ENCODE measurements around the gene SAT2.
"Not testable (repeated sequence)": the region's sequence is repeated elsewhere in the genome, so short reads cannot be mapped to it uniquely, and the experiment has no call there.

SAT2 gene

DNA sequence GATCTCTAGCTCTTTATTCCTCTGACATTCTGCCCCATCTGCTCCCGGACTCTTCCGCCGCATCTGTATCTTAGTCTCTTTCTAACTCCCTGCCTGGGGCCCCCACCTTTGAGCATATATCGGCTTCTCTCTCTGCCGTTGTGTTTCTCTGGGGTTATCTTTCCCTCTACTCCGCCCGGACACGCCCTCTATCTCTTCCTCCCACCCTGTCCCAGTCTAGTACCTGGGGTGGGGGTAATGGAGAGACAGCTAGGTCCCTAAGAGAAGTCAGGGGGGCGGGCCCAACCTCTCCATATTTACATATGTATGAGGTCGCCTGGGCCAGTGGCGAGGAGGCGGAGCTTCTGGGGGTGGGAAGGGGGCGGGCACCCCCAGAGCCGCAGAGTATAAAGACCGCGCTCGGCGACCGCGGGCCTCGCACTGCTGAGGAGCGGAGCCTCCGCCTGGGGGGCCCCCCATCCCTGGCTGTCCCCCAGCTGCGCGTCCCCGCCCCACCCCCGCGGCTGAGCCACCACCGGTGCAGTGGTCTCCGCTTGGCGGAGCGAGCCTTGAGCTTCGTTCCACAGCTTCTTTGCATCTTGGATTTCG is 23.0 kb upstream of the SAT2 start, which contains the start of gene ATP1B2:
Gene ATP1B2 (plus strand): TSS at position 418 of the 588 bp plus-strand sequence. CDS start 593 bp downstream, outside the sequence.
- Histone ChIP-seq H3K27ac (peak within 1 kb of the TSS in 1 of 2 donors; percentile 62), H3K4me3 (peak within 1 kb of the TSS; percentile 74)
- no peak for DNase-seq (ENCODE audit: low spot score)
- TF ChIP-seq, protein P1, sequence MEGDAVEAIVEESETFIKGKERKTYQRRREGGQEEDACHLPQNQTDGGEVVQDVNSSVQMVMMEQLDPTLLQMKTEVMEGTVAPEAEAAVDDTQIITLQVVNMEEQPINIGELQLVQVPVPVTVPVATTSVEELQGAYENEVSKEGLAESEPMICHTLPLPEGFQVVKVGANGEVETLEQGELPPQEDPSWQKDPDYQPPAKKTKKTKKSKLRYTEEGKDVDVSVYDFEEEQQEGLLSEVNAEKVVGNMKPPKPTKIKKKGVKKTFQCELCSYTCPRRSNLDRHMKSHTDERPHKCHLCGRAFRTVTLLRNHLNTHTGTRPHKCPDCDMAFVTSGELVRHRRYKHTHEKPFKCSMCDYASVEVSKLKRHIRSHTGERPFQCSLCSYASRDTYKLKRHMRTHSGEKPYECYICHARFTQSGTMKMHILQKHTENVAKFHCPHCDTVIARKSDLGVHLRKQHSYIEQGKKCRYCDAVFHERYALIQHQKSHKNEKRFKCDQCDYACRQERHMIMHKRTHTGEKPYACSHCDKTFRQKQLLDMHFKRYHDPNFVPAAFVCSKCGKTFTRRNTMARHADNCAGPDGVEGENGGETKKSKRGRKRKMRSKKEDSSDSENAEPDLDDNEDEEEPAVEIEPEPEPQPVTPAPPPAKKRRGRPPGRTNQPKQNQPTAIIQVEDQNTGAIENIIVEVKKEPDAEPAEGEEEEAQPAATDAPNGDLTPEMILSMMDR (IDR thresholded peaks at IDR 0.05), result no peak

DNA sequence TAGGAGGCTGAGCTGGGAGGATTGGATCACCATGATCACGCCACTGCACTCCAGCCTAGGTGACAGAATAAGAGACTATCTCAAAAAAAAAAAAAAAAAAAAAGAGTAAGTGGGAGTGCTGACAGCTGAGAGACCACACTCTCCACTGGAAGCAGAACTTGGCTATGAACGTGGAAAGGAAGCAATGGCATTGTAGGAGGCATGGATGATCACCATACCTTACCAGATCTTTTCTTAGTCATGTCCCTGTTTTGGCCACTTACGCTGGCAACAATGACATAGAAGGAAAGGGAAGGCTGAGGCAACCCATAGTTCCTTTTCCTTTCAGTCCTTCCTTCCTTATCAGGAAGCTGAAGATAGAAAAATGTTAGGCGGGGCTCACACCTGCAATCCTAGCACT is 19.4 kb upstream of the SAT2 start:
- Histone ChIP-seq H3K4me3 (no peak overlapping the region), H3K27ac (no peak overlapping the region)
- no peak for DNase-seq (ENCODE audit: low spot score)
- TF ChIP-seq, protein P1 (IDR thresholded peaks at IDR 0.05), result no peak

DNA sequence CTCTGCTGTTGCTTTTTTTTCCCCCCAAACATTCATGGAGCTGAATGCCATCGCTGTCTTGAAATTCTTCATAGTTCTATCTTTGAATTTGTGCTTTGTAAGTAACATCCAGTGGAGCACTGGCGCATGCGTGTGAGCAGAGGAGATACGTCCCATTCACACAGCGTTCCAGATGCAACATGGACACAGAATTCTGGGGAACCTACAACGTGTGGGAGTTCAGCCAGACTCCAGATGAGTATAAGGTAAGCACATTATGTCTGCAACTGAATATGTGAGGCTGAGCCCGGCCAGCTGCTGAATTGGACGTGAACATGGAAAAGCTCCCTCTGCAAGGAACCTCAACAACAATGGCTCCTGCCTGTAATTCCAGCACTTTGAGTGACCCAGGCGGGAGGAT is 18.8 kb upstream of the SAT2 start:
- no peak overlapping the region for H3K4me3 ChIP-seq
- no peak overlapping the region for H3K27ac ChIP-seq
- DNase-seq (ENCODE audit: low spot score), result no peak
- TF ChIP-seq, protein P1 (IDR thresholded peaks at IDR 0.05), result no peak

DNA sequence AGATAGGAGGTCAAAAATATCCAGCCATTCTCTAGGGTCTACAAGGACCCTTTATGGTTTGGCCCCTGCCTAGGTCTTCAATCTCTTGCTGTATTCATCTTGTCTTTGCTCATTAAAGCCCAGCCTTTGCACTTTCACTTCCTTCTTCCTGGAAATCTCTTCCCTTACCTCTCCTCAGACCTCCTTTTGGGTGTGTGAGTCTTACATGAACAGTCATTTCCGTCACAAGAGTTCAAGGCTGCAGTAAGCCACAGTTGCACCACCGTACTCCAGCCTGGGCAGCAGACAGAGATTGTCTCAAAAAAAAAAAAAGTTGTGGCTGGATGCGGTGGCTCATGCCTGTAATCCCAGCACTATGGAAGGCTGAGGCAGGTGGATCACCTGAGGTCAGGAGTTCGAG is 17.2 kb upstream of the SAT2 start:
- H3K4me3 ChIP-seq, result no peak overlapping the region
- no peak overlapping the region for H3K27ac ChIP-seq
- no peak for DNase-seq (ENCODE audit: low spot score)
- TF ChIP-seq, protein P1 (IDR thresholded peaks at IDR 0.05), result no peak

DNA sequence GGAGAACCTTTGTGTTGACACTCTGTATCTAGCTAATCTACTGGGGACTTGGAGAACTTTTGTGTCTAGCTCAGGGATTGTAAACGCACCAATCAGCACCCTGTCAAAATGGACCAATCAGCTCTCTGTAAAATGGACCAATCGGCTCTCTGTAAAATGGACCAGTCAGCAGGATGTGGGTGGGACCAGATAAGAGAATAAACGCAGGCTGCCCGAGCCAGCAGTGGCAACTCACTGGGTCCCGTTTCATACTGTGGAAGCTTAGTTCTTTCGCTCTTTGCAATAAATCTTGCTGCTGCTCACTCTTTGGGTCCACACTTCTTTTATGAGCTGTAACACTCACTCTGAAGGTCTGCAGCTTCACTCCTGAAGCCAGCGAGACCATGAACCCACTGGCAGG is 14.0 kb upstream of the SAT2 start:
- H3K4me3 ChIP-seq; DNase-seq (ENCODE audit: low spot score); H3K27ac ChIP-seq: not testable (repeated sequence)

DNA sequence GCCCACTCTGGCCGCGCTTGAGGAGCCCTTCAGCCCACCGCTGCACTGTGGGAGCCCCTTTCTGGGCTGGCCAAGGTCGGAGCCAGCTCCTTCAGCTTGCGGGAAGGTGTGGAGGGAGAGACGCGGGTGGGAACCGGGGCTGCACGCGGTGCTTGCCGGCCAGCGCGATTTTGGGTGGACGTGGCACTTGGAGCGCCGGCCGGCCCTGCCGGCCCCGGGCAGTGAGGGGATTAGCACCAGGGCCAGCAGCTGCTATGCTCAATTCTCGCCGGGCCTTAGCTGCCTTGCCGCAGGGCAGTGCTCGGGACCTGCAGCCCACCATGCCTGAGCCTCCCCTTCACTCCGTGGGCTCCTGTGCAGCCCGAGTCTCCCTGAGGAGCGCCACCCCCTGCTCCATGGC is 13.2 kb upstream of the SAT2 start:
- TF ChIP-seq, protein P1 (IDR thresholded peaks at IDR 0.05), result no peak
- Histone ChIP-seq H3K27ac (no peak overlapping the region), H3K4me3 (no peak overlapping the region)
- DNase-seq (ENCODE audit: low spot score), result no peak

DNA sequence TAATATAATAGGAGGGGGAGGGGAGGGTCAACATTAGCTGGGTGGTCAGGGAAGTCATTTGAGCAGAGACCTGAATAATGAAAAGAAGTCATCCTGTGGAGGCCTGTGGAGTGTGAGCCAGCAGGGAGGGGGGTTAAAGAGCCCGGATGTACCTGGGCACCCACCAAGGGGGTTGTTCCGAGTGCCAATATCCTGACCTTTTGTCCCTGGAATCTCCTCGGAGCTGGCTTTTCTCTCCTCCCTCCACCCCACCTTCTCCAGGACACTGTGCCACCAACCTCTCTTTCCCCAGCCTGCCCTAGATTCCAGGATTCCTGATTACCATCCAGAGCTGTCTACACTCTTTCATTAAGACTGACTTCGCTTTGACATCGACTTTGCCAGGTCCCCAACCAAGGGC is 8.5 kb upstream of the SAT2 start:
- TF ChIP-seq, protein P1 (IDR thresholded peaks at IDR 0.05), result no peak
- H3K4me3 ChIP-seq, result no peak overlapping the region
- DNase-seq (ENCODE audit: low spot score), result no peak
- no peak overlapping the region for H3K27ac ChIP-seq
